A204.1 (cell line): ENCODE results near the gene SYNE2.
"Not testable (repeated sequence)": the region's sequence is repeated elsewhere in the genome, so short reads cannot be mapped to it uniquely, and the experiment has no call there.

Experiments used
- FAIRE-seq: peaks from 2 replicates; lab custom pipeline; 2012; peaks lifted over from hg19 to GRCh38; lab: Jason Lieb, UNC

The SYNE2 gene

DNA sequence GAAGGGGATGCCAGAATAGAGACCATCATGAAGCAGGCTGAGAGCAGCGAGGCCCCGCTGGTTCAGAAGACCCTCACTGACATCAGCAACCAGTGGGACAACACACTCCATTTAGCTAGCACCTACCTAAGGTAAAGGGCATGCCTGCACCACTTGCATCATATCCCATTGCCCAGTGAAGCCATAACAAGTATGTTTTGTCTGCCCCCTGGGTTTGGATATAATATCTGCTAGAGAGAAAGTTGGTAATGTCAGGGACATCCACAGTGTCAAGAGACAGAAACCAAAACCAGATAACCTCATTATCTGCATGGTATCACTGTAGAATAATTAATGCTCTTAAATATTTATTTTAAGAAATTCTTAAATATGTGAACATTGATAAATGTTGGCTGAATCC, 173.8 kb downstream of the SYNE2 start:
- FAIRE-seq = no peak

DNA sequence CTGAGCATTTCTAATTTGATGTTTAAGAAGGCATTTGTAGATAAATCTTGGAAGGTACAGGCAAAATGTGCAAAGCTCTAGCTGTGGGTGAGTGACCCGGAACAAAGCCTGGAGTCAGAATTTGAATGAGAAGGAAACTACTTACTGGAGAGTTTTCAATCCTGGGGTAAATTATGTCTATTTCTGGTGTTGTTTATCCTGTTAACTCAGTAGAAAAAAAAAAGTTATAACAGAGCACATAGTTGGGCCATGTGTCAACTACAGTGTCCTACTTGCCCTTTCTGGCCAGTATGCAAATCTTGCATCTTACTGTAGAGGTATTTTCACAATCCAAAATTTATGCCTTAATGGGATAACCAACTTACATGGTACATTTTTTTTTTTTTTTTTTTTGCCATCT, 182.3 kb downstream of the SYNE2 start:
- FAIRE-seq = no peak

DNA sequence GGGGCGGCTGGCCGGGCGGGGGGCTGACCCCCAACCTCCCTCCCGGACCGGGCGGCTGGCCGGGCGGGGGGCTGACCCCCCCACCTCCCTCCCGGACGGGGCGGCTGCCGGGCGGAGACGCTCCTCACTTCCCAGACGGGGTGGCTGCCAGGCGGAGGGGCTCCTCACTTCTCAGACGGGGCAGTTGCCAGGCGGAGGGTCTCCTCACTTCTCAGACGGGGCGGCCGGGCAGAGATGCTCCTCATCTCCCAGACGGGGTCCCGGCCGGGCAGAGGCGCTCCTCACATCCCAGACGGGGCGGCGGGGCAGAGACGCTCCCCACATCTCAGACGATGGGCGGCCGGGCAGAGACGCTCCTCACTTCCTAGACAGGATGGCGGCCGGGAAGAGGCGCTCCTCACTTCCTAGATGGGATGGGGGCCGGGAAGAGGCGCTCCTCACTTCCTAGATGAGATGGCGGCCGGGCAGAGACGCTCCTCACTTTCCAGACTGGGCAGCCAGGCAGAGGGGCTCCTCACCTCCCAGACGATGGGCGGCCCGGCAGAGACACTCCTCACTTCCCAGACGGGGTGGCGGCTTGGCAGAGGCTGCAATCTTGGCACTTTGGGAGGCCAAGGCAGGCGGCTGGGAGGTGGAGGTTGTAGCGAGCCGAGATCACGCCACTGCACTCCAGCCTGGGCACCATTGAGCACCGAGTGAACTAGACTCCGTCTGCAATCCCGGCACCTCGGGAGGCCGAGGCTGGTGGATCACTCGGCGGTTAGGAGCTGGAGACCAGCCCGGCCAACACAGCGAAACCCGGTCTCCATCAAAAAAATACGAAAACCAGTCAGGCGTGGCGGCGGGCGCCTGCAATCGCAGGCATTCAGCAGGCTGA, 185.3 kb downstream of the SYNE2 start:
- not testable (repeated sequence) for FAIRE-seq

DNA sequence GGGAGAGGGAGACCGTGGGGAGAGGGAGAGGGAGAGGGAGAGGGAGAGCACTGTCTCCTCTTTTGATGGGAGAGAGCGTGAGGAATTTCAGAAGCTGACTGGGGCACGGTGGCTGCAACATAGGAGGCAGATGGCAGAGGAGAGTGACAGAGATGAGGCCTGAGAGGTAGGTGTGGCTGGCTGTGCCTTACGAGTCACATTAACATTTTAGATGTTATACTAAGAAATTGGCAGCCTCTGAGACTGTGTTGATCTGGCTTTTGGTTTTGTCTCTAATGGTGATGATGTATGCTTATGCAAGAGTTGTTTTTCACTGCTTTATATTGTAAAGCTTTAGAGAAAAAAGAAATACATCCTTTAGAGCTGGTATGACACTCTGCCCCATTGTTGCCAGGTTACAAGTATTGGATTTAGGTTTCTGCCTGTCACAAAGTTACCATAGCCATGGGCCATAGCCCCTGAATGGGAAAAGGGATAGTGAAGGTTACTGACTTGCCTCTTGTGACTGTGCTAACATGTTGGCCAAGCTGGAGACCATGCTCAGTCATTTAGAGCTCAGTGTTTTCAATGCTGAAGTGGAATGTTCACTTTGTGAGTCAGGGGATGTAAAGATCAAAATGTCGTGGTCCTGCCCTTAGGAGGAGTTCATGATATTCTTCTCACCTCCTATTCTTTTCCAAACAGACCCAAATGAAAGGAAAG, 186.2 kb downstream of the SYNE2 start:
- no peak for FAIRE-seq

DNA sequence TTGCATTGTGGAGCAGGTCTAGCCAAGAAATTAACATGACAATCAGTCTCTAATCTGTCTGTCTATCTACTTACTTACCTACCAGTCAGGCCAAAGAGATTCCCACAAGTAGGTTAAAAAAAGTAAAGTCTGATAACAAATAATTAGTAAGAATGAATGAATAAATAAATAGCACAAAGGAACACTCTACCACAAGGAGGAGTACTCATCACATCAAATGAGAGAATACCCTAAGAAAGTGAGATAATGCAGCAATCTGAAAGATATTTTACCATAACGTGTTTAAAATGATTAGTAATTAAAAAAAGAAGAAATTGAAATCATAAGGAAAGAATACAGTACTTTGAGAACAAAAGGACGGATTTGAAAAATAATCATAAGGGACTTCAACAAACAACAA, 187.2 kb downstream of the SYNE2 start:
- no peak for FAIRE-seq

DNA sequence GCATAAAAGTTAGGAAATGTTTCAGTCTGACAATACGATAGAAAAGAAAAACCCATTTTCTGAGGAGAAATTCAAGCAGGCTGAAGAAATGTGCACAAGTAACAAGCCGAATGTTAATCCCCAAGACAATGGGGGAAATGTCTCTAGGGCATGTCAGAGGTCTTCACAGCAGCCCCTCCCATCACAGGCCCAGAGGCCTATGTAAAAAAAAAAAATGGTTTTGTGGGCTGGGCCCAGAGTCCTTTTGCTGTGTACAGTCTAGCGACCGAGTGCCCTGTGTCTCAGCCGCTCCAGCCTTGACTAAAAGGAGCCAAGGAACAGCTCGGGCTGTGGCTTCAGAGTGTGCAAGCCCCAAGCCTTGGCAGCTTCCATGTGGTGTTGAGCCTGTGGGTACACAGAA, 190.5 kb downstream of the SYNE2 start:
- FAIRE-seq = not testable (repeated sequence)

DNA sequence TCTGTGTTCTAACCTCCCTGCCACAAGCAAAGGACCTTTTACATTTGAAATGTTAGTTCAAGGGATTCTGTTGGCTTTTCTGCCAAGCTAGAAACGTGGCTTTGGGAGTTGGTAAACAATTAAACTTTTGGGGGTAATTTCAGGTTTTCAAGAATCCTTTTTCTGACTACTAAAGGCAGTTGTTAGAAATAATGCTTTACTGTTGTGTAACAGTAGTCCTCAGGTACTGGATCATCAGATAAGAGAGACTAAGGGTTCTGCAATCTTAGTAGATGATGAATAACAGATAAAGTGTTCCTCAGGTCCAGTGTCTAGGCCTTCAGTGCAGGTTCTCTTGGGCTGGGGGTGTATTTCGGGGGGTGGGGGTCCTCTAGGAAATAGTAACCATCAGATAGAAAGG, 192.3 kb downstream of the SYNE2 start:
- no peak for FAIRE-seq

DNA sequence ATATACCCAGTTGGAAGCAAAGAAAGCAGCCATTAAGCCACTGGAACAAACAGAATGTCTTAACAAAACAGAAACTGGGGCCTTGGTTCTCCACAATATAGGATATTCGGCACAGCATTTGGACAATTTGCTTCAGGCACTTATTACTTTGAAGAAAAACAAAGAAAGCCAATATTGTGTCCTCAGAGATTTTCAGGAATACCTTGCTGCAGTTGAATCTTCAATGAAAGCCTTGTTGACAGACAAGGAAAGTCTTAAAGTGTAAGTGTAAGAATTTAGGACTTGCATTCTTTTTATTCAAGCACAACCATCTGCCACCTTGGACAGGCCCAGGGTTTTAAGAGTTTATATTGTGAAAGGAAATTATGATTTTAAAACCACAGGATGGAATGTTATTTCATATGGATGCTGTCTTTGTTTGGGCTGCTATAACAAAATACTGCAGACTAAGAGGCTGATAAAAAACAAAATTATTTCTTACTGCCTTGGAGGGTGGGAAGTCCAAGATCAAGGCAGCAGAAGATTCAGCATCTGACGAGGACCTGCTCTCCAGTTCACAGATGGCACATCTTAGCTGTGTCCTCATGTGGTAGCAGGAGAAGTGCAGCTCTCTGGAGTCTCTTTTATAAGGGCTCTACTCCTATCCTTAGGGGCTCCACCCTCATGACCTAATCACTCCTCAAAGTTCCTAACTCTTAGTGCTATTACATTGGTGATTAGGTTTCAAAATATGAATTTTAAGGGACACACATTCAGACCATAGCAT, 197.0 kb downstream of the SYNE2 start:
- no peak for FAIRE-seq

DNA sequence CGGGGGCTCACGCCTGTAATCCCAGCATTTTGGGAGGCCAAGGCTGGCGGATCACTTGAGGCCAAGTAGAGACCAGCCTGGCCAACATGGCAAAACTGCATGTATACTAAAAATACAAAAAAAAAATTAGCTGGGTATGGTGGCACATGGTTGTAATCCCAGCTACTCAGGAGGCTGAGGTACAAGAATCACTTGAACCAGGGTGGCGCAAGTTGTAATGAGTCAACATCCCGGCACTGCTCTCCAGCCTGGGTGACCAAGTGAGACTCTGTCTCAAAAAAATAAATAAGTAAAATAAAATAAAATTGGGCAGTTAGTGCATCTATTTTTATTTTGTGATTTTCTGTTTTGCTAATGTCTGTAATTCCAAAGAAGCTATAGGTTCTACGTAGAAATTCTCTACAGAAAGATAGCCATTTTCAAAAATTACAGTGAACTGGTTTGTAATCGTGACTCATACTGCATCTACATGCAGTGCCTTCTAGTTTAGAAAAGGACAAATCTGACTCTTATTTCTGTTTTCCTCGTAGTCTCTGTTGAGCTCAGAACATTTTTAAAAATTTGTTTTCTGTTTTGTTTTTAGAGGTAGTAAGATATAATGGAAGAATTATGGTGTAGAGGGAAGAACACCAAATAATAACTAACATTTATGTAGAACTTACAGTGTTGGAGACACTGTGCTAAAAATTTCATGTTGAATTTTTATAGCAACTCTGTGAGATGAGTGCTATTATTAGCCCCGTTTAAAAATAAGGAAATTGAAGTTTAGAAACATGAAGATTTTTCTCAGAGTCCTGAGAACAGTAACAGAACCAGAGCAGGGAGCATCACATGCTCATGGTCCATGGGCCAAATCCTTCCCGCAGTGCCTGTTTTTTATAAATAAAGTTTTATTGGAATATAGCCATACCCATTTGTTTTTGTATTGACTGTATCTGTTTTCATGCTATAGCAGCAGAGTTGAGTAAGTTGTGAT, 201.2 kb downstream of the SYNE2 start:
- no peak for FAIRE-seq

DNA sequence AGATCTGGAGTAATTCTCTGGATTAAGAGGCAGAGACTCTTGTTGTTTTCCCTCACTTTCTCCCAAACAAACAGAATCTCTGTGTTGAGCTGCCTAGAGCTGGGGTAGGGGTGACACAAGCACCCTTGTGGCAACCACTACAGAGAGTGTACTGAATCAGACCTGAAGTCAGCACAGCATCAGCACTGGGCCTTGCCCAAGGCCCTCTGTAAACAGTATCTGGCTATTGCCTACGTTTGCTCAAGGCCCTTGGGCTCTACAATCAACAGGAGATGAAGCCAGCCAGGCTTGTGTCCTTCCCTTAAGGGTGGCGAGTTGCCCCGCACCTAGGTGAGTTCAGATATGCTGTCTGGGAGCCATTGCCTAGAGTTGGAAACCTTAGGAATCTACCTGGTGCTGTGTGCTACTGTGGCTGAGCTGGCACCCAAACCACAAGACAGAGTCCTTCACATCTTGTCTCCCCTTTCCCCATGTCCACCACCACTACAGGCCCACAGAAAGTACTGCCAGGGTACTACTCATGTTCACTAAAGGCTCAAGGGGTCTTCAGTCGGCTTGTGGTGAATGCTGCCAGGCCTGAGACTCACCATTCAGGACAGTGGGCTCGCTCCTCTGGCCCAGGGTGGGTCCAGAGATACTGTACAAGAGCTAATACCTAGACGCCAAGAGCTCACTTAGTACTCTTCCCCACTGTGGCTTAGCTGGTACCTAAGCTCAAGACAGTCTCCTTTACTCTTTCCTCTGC, 206.8 kb downstream of the SYNE2 start:
- FAIRE-seq = no peak

DNA sequence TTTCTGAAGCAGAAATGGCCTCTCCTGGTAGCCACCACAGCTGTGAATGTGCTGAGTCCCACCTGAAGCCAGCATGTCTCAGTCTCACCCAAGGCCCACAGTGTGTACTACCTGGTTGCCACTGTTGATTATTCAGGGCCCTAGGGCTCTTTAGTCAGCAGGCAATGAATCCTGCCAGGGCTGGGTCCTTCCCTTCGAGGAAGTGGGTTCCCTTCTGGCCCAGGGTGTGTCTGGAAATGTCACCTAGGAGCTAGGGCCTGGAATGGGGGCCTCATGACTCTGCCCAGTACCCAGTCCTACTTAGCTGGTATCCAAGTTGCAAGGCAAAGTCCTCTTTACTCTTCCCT, 207.4 kb downstream of the SYNE2 start:
- FAIRE-seq = no peak

DNA sequence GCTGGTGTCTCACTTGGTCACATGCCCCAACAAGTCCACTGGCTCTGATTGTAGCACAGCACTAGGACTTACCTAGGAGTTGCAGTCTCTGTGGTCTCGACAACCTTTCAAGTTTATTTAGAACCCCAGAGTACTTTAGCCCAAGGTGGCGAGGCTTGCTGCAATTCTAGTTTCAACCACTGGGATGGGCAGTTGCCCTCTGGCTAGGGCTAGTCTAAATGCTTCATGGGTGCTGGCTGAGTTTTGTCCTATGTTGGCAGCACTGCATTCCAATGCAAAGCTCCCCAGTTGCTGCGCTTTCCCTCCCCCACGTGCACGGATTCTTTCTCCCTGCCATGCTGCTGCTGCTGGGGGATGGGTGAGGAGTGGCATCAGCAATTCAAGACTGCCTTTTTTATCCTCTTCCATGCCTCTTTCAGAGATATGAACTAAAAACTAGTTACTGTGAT, 207.9 kb downstream of the SYNE2 start:
- no peak for FAIRE-seq

DNA sequence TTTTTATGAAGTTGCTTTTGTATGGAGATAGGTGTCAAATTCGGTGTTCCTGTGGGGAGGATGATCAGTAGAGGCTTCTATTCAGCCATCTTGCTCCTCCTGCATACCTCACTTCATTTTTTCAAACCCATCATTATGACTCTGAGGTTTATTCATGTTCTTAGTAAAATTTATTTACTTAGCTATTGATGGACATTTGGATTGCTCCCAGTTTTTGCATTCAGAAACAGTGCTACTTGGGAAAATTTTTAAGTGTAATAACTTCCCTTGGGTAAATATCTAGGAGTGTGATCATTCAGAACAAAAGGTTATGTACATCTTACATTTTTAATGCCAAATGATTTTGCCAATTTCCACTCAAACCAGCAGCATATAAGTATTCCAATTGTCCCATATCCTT, 208.3 kb downstream of the SYNE2 start:
- no peak for FAIRE-seq

DNA sequence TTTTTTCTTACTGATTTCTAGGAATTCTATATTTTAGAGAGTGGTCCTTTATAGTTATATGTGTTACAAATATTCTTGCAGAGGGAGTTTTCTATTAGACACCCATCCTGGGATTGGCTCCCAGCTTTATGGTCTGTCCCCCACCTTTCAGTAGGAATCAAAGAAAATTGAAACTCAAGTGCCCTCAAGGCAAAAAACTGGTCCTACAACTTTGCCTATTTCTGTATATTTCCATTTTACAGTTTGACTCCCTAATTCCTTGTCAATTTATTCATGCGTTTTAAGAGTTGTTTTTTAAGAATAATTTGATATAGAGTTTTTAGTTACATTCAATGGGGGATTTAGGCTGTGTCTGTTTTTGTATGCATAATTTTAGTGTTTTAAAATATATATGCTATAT, 208.9 kb downstream of the SYNE2 start:
- no peak for FAIRE-seq

DNA sequence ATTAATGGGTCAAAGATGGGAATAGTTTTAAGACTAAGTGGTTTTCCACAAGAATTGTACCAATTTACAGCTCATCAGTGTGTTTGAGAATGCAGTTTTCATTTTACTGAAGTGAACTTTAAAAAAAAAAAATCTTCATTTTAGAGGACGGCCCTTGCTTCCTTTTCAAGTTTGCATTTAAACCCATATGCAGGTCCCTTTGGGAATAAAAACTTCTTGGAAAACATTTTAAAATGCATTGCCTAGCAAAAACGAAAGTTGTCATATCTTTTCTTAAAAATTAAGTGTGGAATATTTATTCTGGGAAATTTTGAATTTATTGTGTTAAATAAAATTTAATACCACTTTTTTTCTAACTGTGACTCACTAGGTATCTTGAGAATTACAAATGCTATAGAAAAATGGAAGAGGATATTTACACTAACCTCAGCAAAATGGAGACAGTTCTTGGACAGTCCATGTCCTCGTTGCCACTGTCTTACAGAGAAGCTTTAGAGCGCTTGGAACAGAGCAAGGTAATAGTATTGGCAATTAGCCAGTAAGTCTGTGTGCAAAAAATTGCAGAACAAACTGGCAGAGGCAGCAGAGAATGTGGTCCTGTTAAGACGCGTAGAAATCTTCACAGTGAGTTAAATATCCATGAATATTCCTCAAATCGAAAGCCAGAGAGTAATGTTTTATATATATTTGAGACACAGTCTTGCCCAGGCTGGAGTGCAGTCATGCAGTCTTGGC, 209.7 kb downstream of the SYNE2 start:
- no peak for FAIRE-seq

DNA sequence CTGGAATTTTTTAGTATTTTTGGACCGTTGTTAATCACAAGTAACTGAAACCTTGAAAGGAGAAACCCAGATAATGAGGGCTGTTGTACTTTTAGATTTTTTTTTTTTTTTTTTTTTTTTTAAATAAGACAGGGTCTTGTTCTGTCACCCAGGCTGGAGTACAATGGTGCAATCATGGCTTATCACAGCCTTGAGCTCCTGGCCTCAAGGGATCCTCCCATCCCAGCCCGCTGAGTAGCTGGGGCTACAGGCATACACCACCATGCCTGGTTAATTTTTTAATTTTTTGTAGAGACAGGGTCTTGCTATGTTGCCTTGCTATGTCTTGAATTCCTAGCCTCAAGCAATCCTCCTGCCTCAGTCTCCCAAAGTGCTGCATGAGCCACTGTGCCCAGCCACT, 211.6 kb downstream of the SYNE2 start:
- no peak for FAIRE-seq

DNA sequence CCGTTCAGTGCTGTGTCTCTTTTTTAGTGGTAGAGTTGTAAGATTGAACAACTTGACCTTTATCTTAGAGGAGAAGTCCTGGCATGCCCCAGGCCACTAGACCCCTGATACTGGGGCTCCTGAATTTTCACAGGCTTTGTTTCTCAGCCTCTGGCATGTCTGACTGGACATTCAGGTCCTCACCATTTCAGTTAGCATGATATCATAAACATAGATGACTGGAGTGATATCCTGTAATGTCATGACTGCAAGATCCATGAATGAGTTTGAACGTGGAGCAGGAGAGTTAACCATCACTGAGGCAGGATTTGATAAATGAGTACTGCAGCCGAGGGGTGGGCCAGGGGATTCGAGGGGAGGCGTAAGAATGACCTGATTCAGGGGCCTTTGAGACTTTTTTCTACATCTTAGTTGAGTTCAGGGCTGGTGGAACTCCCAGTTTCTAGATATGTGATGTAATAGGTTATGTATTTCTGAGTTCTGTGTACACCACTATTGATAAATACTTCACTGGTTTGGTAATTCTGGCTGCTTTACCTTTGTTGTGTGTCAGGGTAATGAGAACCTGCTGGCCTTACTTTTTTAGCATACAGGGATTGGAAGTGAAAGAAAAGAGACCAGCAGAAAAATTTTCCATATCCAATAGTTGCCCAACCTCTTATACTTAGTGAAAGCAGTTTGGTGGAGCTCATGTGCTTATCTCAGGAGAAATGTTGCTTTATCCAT, 217.0 kb downstream of the SYNE2 start:
- no peak for FAIRE-seq

DNA sequence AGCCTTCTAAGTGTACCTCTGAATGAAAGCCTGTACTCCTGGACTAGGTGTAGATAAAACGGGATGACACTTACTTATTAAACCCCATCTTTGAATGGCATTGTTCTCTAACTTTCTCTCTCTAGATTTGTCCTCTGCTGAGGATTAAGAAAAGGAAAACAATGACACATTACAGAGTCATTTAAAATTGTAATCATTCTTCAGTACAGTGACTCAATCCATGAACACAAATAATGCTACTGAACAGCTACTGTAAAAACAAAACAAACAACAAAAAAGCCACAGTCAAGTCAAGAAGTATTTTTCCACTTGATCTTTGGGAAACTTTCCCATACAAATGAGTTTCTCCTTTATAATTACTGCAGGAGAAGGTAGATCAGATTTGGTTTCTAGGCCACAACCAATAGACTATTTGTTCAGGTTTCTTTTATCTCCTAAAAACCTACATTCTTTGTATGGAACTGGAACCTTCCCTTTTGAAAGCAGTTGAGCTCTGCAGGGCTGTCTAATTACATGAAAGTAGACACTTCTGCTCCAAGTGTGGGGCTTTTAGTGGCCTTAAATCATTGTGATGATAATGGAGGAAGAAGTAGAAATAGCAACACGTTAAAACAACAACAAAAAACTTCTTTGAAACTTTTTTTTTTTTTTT, 222.3 kb downstream of the SYNE2 start:
- no peak for FAIRE-seq

DNA sequence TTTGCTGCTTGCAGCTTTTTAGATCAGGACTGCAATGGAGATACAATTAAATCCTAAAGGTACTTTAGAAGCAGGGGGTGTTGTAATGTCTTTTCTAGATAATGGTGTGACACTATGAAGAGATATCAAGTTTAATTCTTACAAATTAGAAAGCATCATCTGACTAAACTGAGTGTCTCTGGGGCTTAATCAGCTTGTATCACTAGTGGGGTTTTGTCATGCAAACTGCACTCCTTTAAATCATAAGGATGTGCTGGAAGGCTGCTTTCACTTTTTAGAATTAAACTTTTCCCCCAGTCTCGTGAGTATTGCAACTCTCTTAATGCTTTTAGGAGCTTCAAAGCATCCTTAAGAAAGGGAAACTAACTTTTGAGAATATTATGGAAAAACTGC, 222.8 kb downstream of the SYNE2 start:
- FAIRE-seq = no peak
